Thyroid gland (tissue), 4 donors: Measurements from ENCODE around the gene CLDN12. TPM values are rescaled to one million over a fixed set of nuclear protein-coding genes. Genes with fewer than 3 reads are reported as not detected.

Experiments
- DNase-seq, 2 donors: peaks; one replicate each; pipeline ENCODE4 v3.0.0-alpha.2; 2019
- H3K27ac ChIP-seq, 3 donors: fragments of 200-600 bp; sonication (generic); 1 replicate in 2 of 3; 2 replicates in 1 of 3; pipeline ENCODE4 v1.5.1; 2016 to 2019; ENCODE audit warnings: mild to moderate bottlenecking in 1 of 3, moderate library complexity in 1 of 3
- H3K27me3 ChIP-seq: fragments of 200-600 bp; sonication (generic); one replicate; pipeline ENCODE4 v1.5.1; 2019
- H3K36me3 ChIP-seq, 2 donors: fragments of 200-600 bp; sonication (generic); one replicate each; pipeline ENCODE4 v1.5.1; 2016 to 2019
- H3K4me1 ChIP-seq, 2 donors: fragments of 200-600 bp; sonication (generic); one replicate each; pipeline ENCODE4 v1.5.1; 2017 to 2019
- H3K4me3 ChIP-seq, 3 donors: fragments of 200-600 bp; sonication (generic); replicated peaks in 1 of 3; 1 replicate in 2 of 3; 2 replicates in 1 of 3; pipeline ENCODE4 v1.5.1; 2016; ENCODE audit warnings: mild to moderate bottlenecking in 1 of 3
- H3K9me3 ChIP-seq: fragments of 200-600 bp; sonication (generic); one replicate; pipeline ENCODE4 v1.5.1; 2017
- POLR2A ChIP-seq, 2 donors: fragments of 450-650 bp; IDR thresholded peaks; one replicate each; pipeline ENCODE4 v1.6.1; 2017; ENCODE audit warnings: antibody characterized with exemption in 2 of 2, mild to moderate bottlenecking in 2 of 2, moderate library complexity in 1 of 2
- WGBS, 2 donors: methylation state at CpG; one replicate each; pipeline ENCODE4 v1.1.5; 2017; 5-methylcytosine and 5-hydroxymethylcytosine counted together
- intact Hi-C: fragments of 100-400 bp; cut with DNase I; formaldehyde crosslinking; loops from one replicate; pipeline ENCODE4 v1.15.1; 2023
- total RNA-seq, 4 donors: library from RNA; depleted of rRNA; stranded (reverse); fragments of >200 nt; gene quantifications; one replicate each; pipeline ENCODE4 v1.2.3, GENCODE V29; 2016
- TF ChIP-seq, protein P1 (sequence below), 6 experiments: fragments of 200-600 bp in 3 of 6; fragments of 450-650 bp in 3 of 6; sonication (generic) in 3 of 6; IDR thresholded peaks; one replicate each; pipeline ENCODE4 v1.5.1; 2016 to 2019; ENCODE audit warnings: antibody characterized with exemption in 6 of 6, mild to moderate bottlenecking in 2 of 6, inconsistent platforms in 1 of 6, moderate library complexity in 1 of 6

Gene CLDN12
- total RNA-seq, 4 donors from 2014 or later = 22.8 to 35.5 (median 29.3) TPM

GRCh38 chr7:90425376-90425775, 22.1 kb downstream of the CLDN12 start:
- intact Hi-C loops = loop anchor here (10.0 kb wide), 2 partner anchors 181 to 261 kb away; partner anchors contain the start of gene CFAP69
- TF ChIP-seq, protein P1, sequence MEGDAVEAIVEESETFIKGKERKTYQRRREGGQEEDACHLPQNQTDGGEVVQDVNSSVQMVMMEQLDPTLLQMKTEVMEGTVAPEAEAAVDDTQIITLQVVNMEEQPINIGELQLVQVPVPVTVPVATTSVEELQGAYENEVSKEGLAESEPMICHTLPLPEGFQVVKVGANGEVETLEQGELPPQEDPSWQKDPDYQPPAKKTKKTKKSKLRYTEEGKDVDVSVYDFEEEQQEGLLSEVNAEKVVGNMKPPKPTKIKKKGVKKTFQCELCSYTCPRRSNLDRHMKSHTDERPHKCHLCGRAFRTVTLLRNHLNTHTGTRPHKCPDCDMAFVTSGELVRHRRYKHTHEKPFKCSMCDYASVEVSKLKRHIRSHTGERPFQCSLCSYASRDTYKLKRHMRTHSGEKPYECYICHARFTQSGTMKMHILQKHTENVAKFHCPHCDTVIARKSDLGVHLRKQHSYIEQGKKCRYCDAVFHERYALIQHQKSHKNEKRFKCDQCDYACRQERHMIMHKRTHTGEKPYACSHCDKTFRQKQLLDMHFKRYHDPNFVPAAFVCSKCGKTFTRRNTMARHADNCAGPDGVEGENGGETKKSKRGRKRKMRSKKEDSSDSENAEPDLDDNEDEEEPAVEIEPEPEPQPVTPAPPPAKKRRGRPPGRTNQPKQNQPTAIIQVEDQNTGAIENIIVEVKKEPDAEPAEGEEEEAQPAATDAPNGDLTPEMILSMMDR (IDR thresholded peaks at IDR 0.05) = no peak
- TF ChIP-seq POLR2A (IDR thresholded peaks at IDR 0.05) = no peak
- no peaks in the 10 kb centered on the region for H3K27me3 ChIP-seq
- no peaks in the 10 kb centered on the region for H3K4me1 ChIP-seq
- no peaks in the 10 kb centered on the region for H3K9me3 ChIP-seq
- no peaks in the 10 kb centered on the region for H3K36me3 ChIP-seq
- DNase-seq = no peak
- no peak overlapping the region for H3K27ac ChIP-seq
- 86 to 90% methylated on average over 2 of the region's 2 CpGs for WGBS, 2 donors
- no peak overlapping the region for H3K4me3 ChIP-seq

DNA sequence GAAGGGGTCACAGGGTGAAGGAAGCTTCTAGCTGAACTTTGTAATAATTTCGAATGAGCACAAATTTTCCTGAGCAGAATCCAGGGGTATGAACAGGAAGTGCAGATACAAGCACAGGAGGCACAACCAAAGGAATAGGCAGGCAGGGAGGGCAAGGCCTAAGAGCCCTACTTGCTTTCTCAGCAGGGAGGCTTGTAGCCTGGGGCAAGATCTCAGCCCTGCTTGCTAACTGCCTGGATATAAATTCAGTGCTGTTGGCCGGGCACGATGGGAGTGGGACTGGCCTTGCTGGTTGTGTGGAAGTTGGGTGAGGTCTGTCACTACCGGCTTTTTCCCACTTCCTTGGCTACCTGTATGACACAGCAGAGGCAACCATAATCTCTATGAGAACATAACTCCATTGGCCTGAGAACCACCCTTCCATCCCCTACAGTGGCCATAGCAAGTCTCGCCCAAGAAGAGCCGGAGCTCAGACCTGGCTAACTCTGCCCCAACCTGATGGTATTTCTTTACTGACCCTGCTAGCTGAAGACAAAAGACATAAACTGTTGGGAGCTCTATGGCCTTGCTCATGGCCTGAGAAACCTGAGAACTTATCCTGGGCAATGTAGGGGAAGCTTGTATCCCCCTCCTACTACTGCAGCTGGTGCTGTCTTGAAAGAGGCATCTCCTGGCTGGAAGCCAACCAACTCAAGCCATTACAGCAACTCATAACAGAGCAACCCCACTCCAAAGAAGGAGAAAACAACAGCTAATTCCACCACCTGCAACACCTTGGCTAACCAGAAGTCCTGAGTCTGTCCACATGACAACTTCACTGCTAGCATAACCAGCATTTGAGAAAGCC, 27.6 kb downstream of the CLDN12 start:
- H3K9me3 ChIP-seq = no peaks in the 10 kb centered on the region
- WGBS, 2 donors = 88 to 97% methylated on average over 5 to 6 of the region's 6 CpGs
- intact Hi-C loops = no loop called here
- H3K4me3 ChIP-seq = no peak overlapping the region
- TF ChIP-seq POLR2A (IDR thresholded peaks at IDR 0.05) = no peak
- TF ChIP-seq, protein P1 (IDR thresholded peaks at IDR 0.05) = no peak
- no peaks in the 10 kb centered on the region for H3K4me1 ChIP-seq
- H3K27ac ChIP-seq = no peak overlapping the region
- no peaks in the 10 kb centered on the region for H3K27me3 ChIP-seq
- DNase-seq = no peak
- H3K36me3 ChIP-seq = no peaks in the 10 kb centered on the region

- 67 to 79% methylated on average over 6 to 10 of the region's 10 CpGs for WGBS, 2 donors
- Histone ChIP-seq H3K9me3 (no peaks in the 10 kb centered on the region), H3K27ac (no peak overlapping the region), H3K27me3 (no peaks in the 10 kb centered on the region), H3K4me3 (no peak overlapping the region), H3K4me1 (no peaks in the 10 kb centered on the region), H3K36me3 (no peaks in the 10 kb centered on the region)
- intact Hi-C loops = no loop called here
- TF ChIP-seq, protein P1 (IDR thresholded peaks at IDR 0.05) = no peak
- no peak for TF ChIP-seq POLR2A (IDR thresholded peaks at IDR 0.05)
- peak in 1 of 2 donors; percentile 7 for DNase-seq
Measured at GRCh38 chr7:90432752-90433151, 29.5 kb downstream of the CLDN12 start.

- WGBS, 2 donors = 92 to 94% methylated on average over 3 of the region's 3 CpGs
- Histone ChIP-seq H3K4me3 (no peak overlapping the region), H3K36me3 (no peaks in the 10 kb centered on the region), H3K27me3 (no peaks in the 10 kb centered on the region), H3K9me3 (no peaks in the 10 kb centered on the region), H3K27ac (no peak overlapping the region), H3K4me1 (no peaks in the 10 kb centered on the region)
- TF ChIP-seq POLR2A (IDR thresholded peaks at IDR 0.05) = no peak
- TF ChIP-seq, protein P1 (IDR thresholded peaks at IDR 0.05) = no peak
- DNase-seq = no peak
- intact Hi-C loops = no loop called here
Measured at GRCh38 chr7:90433221-90433620, 30.0 kb downstream of the CLDN12 start.

GRCh38 chr7:90445633-90446032, 42.4 kb downstream of the CLDN12 start:
- WGBS, 2 donors = 57 to 64% methylated on average over 2 of the region's 2 CpGs
- intact Hi-C loops = no loop called here

More at GRCh38 chr7:90445633-90446032, 42.4 kb downstream of the CLDN12 start:
- TF ChIP-seq POLR2A (IDR thresholded peaks at IDR 0.05) = no peak
- TF ChIP-seq, protein P1 (IDR thresholded peaks at IDR 0.05) = no peak
- no peaks in the 10 kb centered on the region for H3K36me3 ChIP-seq
- H3K9me3 ChIP-seq = no peaks in the 10 kb centered on the region
- H3K4me1 ChIP-seq = no peaks in the 10 kb centered on the region
- no peak overlapping the region for H3K4me3 ChIP-seq
- DNase-seq = no peak
- no peaks in the 10 kb centered on the region for H3K27me3 ChIP-seq
- no peak overlapping the region for H3K27ac ChIP-seq
